GM18520 (cell line): ENCODE results near the gene KPTN.

Experiments
- ATAC-seq: cut with Tn5 transposase; IDR thresholded peaks from one replicate; pipeline ENCODE4 v1.9.1; 2021; ENCODE audit not compliant: unreplicated experiment

KPTN gene

GRCh38 chr19:47483800-47484690, at the start of gene KPTN:
KPTN (minus strand) TSS chr19:47484219; CDS start chr19:47484160, 59 bp downstream.
- peak; percentile 50 for ATAC-seq

GRCh38 chr19:47531640-47532387, 47.8 kb upstream of the KPTN start:
- ATAC-seq = no peak

GRCh38 chr19:47529018-47529742, 45.2 kb upstream of the KPTN start:
- no peak for ATAC-seq

GRCh38 chr19:47526798-47527197, 42.8 kb upstream of the KPTN start:
- ATAC-seq = no peak

GRCh38 chr19:47523473-47523872, 39.5 kb upstream of the KPTN start:
- ATAC-seq = no peak

GRCh38 chr19:47521473-47522180, 37.6 kb upstream of the KPTN start:
- no peak for ATAC-seq

GRCh38 chr19:47520839-47521238, 36.8 kb upstream of the KPTN start:
- no peak for ATAC-seq

GRCh38 chr19:47520343-47520806, 36.4 kb upstream of the KPTN start:
- no peak for ATAC-seq

GRCh38 chr19:47518854-47519253, 34.8 kb upstream of the KPTN start:
- ATAC-seq = no peak

- ATAC-seq = no peak
Observed at GRCh38 chr19:47518139-47518538, 34.1 kb upstream of the KPTN start.

- ATAC-seq = peak; percentile 70
Observed at GRCh38 chr19:47514869-47515588, 31.0 kb upstream of the KPTN start, which contains the start of gene NAPA. NAPA (minus strand) TSS chr19:47515063; CDS start chr19:47514940, 123 bp downstream.

- no peak for ATAC-seq
Observed at GRCh38 chr19:47514151-47514868, 30.3 kb upstream of the KPTN start.

- no peak for ATAC-seq
Observed at GRCh38 chr19:47512948-47513319, 28.9 kb upstream of the KPTN start.

- no peak for ATAC-seq
Observed at GRCh38 chr19:47512183-47512947, 28.3 kb upstream of the KPTN start.

- no peak for ATAC-seq
Observed at GRCh38 chr19:47511681-47512080, 27.7 kb upstream of the KPTN start.

GRCh38 chr19:47511128-47511517, 27.1 kb upstream of the KPTN start:
- no peak for ATAC-seq

- ATAC-seq = no peak
Observed at GRCh38 chr19:47510516-47511127, 26.6 kb upstream of the KPTN start.

GRCh38 chr19:47509973-47510372, 26.0 kb upstream of the KPTN start:
- ATAC-seq = no peak
